GM19455 (cell line): ENCODE data around the gene IGSF9.

Source experiments
- ATAC-seq: cut with Tn5 transposase; IDR thresholded peaks from one replicate; pipeline ENCODE4 v1.9.1; 2021; ENCODE audit not compliant: unreplicated experiment

IGSF9 gene, protein sequence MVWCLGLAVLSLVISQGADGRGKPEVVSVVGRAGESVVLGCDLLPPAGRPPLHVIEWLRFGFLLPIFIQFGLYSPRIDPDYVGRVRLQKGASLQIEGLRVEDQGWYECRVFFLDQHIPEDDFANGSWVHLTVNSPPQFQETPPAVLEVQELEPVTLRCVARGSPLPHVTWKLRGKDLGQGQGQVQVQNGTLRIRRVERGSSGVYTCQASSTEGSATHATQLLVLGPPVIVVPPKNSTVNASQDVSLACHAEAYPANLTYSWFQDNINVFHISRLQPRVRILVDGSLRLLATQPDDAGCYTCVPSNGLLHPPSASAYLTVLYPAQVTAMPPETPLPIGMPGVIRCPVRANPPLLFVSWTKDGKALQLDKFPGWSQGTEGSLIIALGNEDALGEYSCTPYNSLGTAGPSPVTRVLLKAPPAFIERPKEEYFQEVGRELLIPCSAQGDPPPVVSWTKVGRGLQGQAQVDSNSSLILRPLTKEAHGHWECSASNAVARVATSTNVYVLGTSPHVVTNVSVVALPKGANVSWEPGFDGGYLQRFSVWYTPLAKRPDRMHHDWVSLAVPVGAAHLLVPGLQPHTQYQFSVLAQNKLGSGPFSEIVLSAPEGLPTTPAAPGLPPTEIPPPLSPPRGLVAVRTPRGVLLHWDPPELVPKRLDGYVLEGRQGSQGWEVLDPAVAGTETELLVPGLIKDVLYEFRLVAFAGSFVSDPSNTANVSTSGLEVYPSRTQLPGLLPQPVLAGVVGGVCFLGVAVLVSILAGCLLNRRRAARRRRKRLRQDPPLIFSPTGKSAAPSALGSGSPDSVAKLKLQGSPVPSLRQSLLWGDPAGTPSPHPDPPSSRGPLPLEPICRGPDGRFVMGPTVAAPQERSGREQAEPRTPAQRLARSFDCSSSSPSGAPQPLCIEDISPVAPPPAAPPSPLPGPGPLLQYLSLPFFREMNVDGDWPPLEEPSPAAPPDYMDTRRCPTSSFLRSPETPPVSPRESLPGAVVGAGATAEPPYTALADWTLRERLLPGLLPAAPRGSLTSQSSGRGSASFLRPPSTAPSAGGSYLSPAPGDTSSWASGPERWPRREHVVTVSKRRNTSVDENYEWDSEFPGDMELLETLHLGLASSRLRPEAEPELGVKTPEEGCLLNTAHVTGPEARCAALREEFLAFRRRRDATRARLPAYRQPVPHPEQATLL

DNA sequence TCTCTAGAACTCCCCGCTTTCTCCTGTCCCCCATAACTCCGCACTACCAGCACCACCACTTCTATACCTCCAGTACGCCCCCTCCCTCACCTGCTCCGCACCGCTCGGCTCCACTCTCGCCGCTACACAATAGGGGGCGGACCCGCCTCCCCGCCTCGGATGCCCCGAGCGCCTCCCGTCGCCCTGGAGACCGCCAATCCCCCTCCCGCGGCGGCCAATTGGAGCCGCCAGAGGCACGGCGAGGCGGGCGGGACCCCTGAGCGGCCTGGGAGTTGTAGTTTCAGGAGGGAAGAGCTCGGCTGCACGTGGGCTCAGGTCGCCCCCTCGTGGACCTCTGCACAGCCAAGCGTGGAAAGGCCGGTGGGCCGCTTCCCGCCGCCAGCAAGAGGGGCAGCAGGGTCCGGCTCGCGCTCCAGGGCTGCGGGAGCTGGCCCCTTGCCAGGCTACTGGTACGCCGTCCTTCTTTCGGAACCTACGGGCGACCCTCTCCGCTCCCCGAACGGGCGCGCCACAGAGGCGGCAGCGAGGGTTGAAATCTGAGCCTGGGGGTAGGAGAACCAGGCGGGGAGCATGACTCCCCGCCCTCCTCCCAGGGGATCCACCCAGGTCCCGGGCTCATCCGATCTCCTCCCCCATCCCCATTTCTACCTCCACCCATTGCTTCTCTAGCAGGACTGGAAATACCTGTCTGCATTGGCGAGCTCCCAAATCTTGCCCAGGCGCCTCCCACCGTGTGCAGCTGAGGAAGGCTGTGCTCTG is at the start of gene IGSF9:
IGSF9 (minus strand) TSS at position 131 of the 759 bp plus-strand sequence. CDS start 2,159 bp downstream, outside the sequence.
- no peak for ATAC-seq

DNA sequence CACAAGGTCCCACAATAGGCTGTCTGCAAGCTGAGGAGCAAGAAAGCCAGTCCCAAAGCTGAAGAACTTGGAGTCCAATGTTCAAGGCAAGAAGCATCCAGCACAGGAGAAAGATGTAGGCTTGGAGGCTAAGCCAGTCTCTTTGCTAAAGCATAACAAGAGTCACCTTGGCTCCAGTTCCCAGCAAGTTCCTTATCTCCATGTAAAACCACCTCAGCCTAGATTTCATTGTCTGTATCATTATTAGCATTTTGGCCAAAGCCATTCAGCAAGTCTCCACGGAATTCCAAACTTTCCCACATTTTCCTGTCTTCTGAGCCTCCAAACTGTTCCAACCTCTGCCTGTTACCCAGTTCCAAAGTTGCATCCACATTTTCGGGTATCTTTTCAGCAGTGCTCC is 49.5 kb upstream of the IGSF9 start:
- ATAC-seq, result no peak

DNA sequence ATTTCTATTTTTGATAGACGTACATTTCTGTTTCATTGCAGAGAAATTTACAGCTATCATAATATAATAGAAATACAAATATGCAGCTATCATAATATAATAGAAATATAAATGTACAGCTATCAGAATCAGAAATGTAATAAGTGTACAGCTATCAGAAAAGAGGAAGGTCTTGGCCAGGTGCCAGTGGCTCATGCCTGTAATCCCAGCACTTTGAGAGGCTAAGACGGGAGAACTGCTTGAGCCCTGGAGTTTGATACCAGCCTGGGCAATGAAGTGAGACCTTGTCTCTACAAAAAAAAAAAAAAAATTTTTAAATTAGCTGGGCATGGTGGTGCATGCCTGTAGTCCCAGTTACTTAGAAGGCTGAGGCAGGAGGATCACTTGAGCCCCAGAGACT is 48.5 kb upstream of the IGSF9 start:
- ATAC-seq, result no peak

DNA sequence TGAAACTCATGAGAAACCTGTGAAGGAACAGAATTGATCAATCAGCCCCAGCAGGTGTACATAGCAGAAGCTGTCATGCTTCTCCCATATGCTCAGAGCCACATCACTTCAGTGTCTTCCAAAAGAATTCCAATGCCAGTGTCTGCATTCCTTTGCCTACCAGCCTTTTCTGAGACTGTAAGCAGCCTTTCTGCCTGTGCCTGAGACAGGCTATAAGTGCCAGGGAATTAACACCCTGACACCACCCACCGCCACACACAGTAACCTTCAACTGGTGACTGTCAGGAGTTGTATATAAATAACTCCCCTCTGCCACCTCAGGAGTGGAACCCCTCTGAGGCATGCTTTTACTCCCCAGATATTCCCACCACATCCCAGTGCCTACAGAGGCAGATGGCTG is 46.7 kb upstream of the IGSF9 start:
- ATAC-seq, result no peak

DNA sequence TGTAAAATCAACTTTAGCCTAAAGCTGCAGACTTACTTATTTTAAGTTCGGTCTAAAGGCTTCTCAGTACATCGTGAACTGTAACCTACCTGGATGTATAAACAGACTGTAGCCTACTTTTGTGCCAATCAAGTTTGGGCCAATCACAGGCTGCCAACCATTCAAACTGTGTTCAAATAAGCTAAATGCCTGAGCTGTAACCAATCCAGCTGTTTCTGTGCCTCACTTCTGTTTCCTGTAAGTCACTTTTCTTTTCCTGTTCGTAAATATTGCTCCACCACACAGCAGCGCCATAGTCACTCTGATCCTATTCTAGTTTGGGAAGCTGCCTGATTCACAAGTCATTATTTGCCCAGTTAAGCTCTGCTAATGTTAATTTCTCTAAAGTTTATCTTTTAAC is 46.1 kb upstream of the IGSF9 start:
- ATAC-seq, result no peak

DNA sequence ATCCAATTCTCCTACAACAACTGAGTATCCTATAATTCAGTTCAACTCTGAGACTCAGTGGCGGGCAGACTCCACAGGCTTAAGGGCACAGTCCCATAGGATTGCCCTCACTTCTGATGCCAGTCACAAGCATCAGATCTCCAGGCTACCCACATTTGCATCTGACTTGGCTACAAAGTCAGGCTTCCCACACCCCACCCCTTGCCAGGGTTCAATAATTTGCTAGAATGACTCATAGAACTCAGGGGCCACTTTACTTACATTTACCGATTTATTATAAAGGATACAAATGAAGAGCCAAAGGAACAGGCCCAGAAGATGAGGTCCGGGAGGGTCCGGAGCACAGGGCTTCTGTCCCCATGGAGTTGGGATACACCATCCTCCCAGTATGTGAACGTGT is 44.6 kb upstream of the IGSF9 start:
- no peak for ATAC-seq

DNA sequence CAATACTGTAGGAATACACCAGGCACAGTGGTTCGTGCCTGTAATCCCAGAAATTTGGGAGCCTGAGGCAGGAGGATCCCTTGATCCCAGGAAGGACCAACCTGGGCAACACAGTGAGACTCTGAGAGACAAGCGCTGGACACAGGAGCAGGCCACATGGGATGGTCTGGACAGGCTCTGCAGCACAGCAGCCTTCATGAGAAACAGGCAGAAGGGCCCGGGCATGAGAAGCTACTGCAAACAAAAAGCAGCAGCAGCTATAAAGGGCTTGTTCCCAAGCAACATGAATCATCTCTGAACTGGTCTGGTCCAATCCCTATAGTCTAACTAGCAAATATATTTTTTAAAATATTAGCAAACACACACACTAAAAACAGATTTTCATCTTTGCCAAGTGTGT is 44.2 kb upstream of the IGSF9 start:
- no peak for ATAC-seq

DNA sequence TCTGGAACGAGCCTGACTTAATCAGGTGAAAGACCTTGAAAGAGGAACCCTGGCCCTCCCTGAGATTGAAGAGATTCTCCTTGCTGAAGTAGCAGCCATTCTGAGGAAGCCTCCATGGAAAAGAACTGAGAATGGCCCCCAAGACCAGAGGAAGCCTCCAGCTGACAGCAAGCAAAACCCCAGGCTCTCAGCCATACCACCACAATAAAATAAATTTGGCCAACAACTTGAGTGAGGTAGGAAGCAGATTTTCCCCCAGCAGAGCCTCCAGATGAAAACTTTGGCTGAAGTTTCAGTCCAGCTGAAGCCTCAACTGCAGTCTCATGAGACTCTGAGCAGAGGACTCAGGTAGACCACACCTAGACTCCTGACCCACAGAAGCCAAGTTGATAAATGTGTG is 42.6 kb upstream of the IGSF9 start:
- no peak for ATAC-seq

DNA sequence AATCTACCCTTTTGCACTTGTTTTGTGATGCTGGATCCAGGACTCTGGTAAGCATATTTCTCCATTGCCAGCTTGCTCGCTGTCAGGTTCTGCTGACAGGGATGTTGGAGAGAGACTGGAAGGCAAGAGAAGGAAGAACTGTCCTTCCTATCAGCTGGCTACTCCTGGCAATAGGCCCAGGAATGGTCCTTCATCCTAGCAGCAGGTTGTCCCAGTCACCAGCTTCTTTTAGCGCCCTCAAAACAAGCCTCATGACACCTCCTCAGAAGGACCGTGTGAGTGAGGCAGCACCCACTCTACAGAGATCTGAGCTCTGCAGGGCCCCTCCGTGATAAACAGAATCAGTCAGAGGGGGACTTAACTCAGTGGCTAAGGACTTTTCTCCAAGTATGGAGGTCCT is 41.8 kb upstream of the IGSF9 start:
- ATAC-seq, result no peak

DNA sequence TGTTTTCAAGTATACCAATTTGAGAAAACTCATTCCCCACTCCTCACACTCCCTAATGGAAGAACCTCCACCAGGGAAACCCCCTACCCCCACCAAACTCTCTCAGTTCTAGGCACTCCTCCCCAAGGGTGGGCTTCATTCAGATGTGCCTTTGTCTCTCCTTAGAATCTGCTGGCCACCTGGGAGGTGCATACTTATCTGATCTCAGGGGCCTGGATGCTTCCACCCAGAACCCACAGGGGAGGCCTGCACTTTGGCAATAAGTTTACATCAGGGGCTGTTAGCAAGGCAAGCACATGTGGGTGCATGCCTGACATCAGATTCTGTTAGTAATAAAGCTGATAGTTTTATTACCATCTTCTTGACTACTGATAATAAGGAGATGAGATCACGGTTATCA is 41.1 kb upstream of the IGSF9 start:
- ATAC-seq, result no peak

DNA sequence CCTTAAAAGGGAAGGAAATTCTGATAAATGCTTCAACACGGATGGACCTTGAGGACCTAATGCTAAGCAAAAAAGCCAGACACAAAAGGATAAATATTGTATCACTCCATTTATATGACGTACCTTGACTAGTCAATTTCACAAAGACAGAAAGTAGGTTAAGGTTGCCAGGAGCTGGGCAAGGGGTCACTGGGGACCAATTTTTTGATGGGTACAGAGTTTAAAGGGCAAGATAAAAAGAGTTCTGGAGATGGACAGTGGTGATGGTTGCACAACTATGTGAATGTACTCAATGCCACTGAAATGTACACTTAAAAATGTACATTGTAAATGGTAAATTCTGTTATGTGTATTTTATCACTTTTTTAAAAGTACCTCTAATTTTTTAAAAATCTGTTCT is 40.7 kb upstream of the IGSF9 start:
- no peak for ATAC-seq

DNA sequence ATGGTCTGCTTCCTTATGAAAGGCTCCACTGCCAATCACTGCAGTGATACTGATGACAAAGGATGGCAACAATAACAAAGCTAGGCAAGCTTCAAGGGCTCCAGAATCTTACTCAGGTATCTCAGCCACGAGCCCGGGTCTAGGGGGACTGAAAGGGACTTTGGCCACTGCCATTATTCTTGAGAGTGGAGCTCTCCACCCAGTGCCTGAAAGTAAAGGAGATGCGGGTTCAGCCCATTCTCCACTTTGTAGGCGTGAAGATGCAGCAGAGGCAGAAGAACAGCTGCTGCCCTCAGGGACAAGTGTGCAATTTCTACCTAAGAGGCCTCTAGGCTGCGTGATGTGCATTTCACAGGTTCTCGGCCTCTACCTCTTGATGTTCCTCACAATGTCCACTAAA is 40.1 kb upstream of the IGSF9 start:
- no peak for ATAC-seq

DNA sequence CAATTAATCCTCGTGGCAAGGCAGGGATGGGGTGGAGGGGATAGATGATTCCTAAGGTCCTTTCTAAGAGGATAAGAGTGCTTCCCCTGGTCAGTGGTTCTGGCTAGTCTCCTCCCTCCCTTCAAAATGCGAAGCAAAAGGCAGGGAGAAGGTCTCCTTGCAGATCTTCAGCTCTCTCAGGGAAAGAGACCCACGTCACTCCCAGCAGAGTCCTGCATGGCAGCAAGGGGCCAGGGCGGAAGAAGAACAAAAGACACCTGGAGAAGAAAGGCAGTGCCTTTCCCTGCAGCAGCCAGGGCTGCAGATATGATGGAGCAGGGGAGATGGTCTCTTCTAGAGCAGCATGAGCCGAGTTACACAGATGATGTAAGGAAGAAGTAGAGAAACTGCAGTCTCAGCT is 38.3 kb upstream of the IGSF9 start:
- ATAC-seq, result no peak

DNA sequence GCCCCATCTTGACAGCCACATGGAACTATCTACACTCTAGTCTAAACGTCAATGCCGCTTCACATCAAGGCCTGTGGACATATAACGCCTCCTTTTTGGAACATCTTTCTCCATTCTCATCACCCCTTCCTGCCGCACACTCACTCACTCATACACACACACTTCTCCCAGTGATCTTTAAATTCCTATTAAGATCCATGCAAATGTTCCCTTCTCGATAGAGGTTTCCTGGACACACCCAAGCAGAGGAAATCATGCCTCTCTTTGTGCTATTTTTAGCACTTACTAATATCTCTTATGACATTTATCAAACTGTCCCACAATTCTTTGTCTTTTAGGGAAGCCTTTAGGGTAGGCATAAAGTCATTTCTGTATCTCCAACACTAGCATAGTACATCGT is 36.9 kb upstream of the IGSF9 start:
- ATAC-seq, result no peak

DNA sequence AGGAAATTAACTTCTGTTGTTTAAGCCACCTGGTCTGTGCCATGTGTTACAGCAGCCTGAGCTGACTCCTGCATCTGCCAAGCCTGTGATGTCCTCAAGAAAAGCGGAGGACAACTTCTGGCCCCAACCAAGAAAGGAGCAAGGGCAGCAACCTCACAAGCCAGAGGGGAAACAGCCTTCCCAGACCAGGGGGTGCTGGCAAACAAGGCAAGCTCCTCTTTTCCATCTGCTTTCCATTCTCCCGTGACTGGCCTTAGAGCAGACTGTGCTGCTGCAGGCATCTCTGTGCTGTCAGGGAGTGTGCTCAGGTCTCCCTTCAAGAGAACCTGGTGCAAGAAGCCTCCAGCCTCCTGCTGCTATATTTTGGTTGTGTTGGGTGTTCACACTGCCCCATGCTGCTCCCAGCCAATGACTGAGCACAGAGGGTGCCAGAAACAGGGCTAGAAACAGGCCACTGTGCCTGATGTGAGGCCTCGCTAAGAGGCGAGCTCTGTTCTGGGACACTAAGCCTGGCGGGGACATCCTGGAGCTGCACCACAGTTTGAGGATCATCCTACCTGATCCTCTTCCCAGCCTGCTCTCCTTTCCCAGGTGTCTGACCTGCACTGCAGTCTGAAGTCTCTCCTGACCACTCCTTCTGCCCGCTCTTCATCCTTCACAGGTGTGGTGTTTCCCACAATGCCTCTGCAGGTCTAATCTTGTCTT is 36.1 kb upstream of the IGSF9 start:
- ATAC-seq, result no peak

DNA sequence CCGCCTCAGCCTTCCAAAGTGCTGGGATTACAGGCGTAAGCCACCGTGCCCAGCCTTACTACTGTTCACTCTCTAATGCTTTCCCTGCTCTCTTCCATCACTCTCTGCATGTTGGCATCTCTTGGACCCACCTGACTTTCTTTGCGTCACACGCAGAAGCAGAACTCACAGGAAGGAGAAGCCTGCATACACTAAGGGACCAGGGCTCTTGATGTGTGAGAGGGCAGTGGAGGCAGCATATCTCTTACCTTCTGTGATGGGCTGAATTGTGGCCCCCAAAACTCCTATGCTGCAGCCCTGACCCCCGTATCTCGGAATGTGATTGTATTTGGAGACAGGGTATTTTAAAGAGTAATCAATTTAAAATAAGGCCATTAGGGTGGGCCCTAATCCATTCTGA is 35.4 kb upstream of the IGSF9 start:
- no peak for ATAC-seq

DNA sequence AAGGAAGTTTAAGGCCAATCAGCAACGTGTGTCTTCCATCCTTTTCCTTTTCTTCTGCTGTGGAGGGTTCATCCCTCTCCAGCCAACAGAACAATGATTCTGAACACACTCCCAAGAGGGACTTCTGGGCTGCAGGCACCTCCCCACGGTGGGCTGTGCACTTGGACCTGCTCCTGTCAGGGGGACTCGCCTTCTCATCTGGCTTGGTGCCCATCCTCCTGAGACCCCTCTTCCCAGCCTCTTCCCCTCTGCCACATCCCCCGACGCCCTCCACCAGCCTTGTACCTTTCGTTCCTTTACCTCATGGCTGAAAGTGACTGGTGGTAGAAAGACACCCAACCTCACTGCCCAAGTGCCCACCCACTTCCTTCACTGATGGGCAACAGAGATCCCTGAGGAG is 34.7 kb upstream of the IGSF9 start:
- ATAC-seq, result no peak

DNA sequence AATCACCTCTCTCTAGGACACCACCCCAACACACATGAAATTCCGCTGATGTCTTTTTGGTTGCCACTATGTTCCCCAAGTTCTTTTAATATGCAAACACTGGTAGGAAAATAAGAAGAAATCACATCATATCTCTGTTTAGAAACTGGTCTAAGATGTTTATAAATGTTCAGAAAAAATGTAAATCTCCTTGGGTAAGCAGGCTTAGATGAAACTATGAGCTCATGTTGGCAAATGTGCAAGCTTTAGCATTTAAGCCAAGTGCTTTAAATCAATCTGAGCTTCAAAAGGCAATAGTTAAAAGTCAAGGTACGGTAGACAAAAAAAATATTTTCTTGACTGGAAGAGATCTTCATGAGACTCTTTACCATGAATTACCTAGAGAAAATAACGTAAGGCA is 33.8 kb upstream of the IGSF9 start:
- no peak for ATAC-seq

DNA sequence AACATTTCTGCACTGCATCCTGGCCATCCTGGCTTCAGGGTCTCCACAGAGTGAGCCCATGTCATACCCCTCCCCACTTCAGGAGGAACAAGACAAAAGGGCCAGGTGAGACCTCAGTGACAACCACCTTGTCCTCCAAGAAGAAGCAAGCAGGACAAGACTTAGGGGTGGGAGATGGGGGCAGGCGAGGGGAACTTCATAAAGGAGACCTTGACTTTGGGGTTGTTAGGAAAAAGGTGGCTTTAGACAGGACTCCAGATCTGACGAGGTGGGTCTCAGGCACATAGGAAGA is 32.6 kb upstream of the IGSF9 start:
- no peak for ATAC-seq

DNA sequence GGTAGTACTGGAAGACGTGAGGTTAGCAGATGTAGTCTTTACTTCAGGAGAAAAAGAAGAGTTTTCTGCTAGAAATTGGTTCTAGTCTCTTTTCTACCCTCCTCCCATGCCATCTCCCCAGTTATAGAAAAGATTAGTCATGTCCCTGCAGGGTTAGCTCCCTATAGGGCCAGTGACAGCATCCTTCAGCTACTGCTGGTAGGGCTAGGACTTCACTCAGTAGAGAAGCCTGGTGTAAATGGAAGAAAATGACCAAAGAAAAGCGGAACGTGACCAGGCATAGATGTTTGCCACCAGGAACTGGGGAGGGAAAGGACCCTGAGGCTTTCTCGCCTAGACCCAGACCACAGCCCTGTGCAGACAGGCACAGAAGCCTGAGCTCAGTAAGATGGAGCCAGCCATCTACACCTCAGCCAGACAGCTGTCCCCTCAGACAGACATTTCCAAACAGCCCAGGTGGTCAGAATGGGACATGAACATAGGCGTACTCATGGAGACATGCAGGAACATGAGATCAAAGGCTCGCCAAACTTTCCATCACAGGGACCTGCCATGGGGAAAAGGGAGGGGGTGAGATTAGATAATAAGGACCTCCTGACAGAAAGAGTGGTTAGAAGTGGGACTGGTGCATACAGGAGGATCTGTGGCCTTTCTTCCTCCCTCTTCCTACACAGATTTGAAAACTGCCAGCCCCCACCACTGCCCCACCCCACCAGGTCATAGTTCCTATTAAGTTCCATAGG is 32.1 kb upstream of the IGSF9 start:
- ATAC-seq, result no peak
